Activated naive CD4-positive, alpha-beta T cell treated with anti-CD3 and anti-CD28 coated beads, Interleukin-2, amount 50 U/mL, for 72 hours (primary cell): ENCODE measurements around the gene APBB2. TPM values are rescaled to one million over a fixed set of nuclear protein-coding genes. Genes with fewer than 3 reads are reported as not detected.
A peak's percentile ranks its signal among the peaks of the same experiment; 100 is the strongest.

Experiments used
- ATAC-seq, 2 donors: fragments of 150-1000 bp; cut with Tn5 transposase; 2 replicates each; pipeline ENCODE4 v1.10.0; 2021; ENCODE audit warnings: mild to moderate bottlenecking in 2 of 2, moderate library complexity in 2 of 2
- DNase-seq, 2 donors: peaks; one replicate each; pipeline ENCODE4 v3.0.0; 2021 to 2022; ENCODE audit warnings: low spot score in 2 of 2
- H3K27ac Mint-ChIP-seq, 2 donors: one replicate each; pipeline ENCODE4 v1.8.0; 2022; ENCODE audit warnings: mild to moderate bottlenecking in 2 of 2, mixed read lengths in 2 of 2
- H3K36me3 Mint-ChIP-seq, 2 donors: one replicate each; pipeline ENCODE4 v1.8.0; 2022; ENCODE audit warnings: mixed read lengths in 2 of 2
- H3K9me3 Mint-ChIP-seq, 2 donors: one replicate each; pipeline ENCODE4 v1.8.0; 2022; ENCODE audit warnings: mixed read lengths in 2 of 2
- total RNA-seq, 2 donors: library from RNA; stranded (reverse); gene quantifications; one replicate each; pipeline ENCODE4 v1.2.3, GENCODE V29; 2022

Gene APBB2
- total RNA-seq, 2 donors from 2014 or later, result 1.6 to 6.1 TPM

- H3K27ac Mint-ChIP-seq, result no peak overlapping the region
- no peaks in the 10 kb centered on the region for H3K36me3 Mint-ChIP-seq
- no peaks in the 10 kb centered on the region for H3K9me3 Mint-ChIP-seq
- no peak for DNase-seq
- ATAC-seq, result no peak
Observed at GRCh38 chr4:40952672-40953071, 261.7 kb downstream of the APBB2 start.

- Mint-ChIP-seq H3K27ac (no peak overlapping the region), H3K36me3 (no peaks in the 10 kb centered on the region), H3K9me3 (no peaks in the 10 kb centered on the region)
- DNase-seq, result no peak
- ATAC-seq, result no peak
Observed at GRCh38 chr4:40952217-40952616, 262.1 kb downstream of the APBB2 start.

- H3K9me3 Mint-ChIP-seq, result no peaks in the 10 kb centered on the region
- no peak overlapping the region for H3K27ac Mint-ChIP-seq
- ATAC-seq, result no peak
- H3K36me3 Mint-ChIP-seq, result no peaks in the 10 kb centered on the region
- DNase-seq, result no peak
Observed at GRCh38 chr4:40951026-40951425, 263.3 kb downstream of the APBB2 start.

GRCh38 chr4:40949358-40950100 is 264.8 kb downstream of the APBB2 start:
- ATAC-seq, result no peak
- H3K36me3 Mint-ChIP-seq, result no peaks in the 10 kb centered on the region
- DNase-seq, result no peak
- no peaks in the 10 kb centered on the region for H3K9me3 Mint-ChIP-seq
- H3K27ac Mint-ChIP-seq, result no peak overlapping the region

GRCh38 chr4:40948014-40948413 is 266.3 kb downstream of the APBB2 start:
- Mint-ChIP-seq H3K36me3 (no peaks in the 10 kb centered on the region), H3K9me3 (no peaks in the 10 kb centered on the region), H3K27ac (no peak overlapping the region)
- ATAC-seq (no peak), DNase-seq (no peak)

GRCh38 chr4:40946652-40947051 is 267.7 kb downstream of the APBB2 start:
- H3K9me3 Mint-ChIP-seq, result no peaks in the 10 kb centered on the region
- no peaks in the 10 kb centered on the region for H3K36me3 Mint-ChIP-seq
- H3K27ac Mint-ChIP-seq, result no peak overlapping the region
- ATAC-seq, result no peak
- no peak for DNase-seq

GRCh38 chr4:40940756-40941155 is 273.6 kb downstream of the APBB2 start:
- ATAC-seq, result no peak
- no peak for DNase-seq
- no peak overlapping the region for H3K27ac Mint-ChIP-seq
- no peaks in the 10 kb centered on the region for H3K9me3 Mint-ChIP-seq
- no peaks in the 10 kb centered on the region for H3K36me3 Mint-ChIP-seq

GRCh38 chr4:40940317-40940741 is 274.0 kb downstream of the APBB2 start:
- ATAC-seq, result no peak

GRCh38 chr4:40939856-40940255 is 274.5 kb downstream of the APBB2 start:
- no peak for ATAC-seq
- no peak overlapping the region for H3K27ac Mint-ChIP-seq
- H3K36me3 Mint-ChIP-seq, result no peaks in the 10 kb centered on the region
- no peak for DNase-seq
- H3K9me3 Mint-ChIP-seq, result no peaks in the 10 kb centered on the region

More at GRCh38 chr4:40940317-40940741, 274.0 kb downstream of the APBB2 start:
- no peak overlapping the region for H3K27ac Mint-ChIP-seq
- no peaks in the 10 kb centered on the region for H3K36me3 Mint-ChIP-seq
- no peak for DNase-seq
- no peaks in the 10 kb centered on the region for H3K9me3 Mint-ChIP-seq

GRCh38 chr4:40938337-40938736 is 276.0 kb downstream of the APBB2 start:
- ATAC-seq (no peak), DNase-seq (no peak)
- H3K27ac Mint-ChIP-seq, result no peak overlapping the region
- H3K9me3 Mint-ChIP-seq, result no peaks in the 10 kb centered on the region
- no peaks in the 10 kb centered on the region for H3K36me3 Mint-ChIP-seq

- Mint-ChIP-seq H3K27ac (no peak overlapping the region), H3K9me3 (no peaks in the 10 kb centered on the region), H3K36me3 (no peaks in the 10 kb centered on the region)
- DNase-seq, result no peak
- ATAC-seq, result no peak
Observed at GRCh38 chr4:40937140-40937725, 277.1 kb downstream of the APBB2 start.

- DNase-seq (no peak), ATAC-seq (no peak)
- H3K36me3 Mint-ChIP-seq, result no peaks in the 10 kb centered on the region
- H3K9me3 Mint-ChIP-seq, result no peaks in the 10 kb centered on the region
- no peak overlapping the region for H3K27ac Mint-ChIP-seq
Observed at GRCh38 chr4:40934676-40935075, 279.7 kb downstream of the APBB2 start.

- Mint-ChIP-seq H3K36me3 (no peaks in the 10 kb centered on the region), H3K27ac (no peak overlapping the region), H3K9me3 (no peaks in the 10 kb centered on the region)
- ATAC-seq, result no peak
- DNase-seq, result no peak
Observed at GRCh38 chr4:40933272-40934053, 280.9 kb downstream of the APBB2 start.

- DNase-seq (no peak), ATAC-seq (no peak)
- Mint-ChIP-seq H3K9me3 (no peaks in the 10 kb centered on the region), H3K27ac (no peak overlapping the region), H3K36me3 (no peaks in the 10 kb centered on the region)
Observed at GRCh38 chr4:40931841-40932240, 282.5 kb downstream of the APBB2 start.

- Mint-ChIP-seq H3K27ac (no peak overlapping the region), H3K9me3 (no peaks in the 10 kb centered on the region), H3K36me3 (no peaks in the 10 kb centered on the region)
- DNase-seq (no peak), ATAC-seq (no peak)
Observed at GRCh38 chr4:40931238-40931637, 283.1 kb downstream of the APBB2 start.

- peak in 1 of 2 donors; percentile 39 for ATAC-seq
- no peaks in the 10 kb centered on the region for H3K9me3 Mint-ChIP-seq
- H3K36me3 Mint-ChIP-seq, result peaks cover 0 to 6% of the 10 kb centered on the region in 2 donors
- no peak overlapping the region for H3K27ac Mint-ChIP-seq
- no peak for DNase-seq
Observed at GRCh38 chr4:40927074-40927473, 287.3 kb downstream of the APBB2 start.

- Mint-ChIP-seq H3K36me3 (peaks cover 0 to 13% of the 10 kb centered on the region in 2 donors), H3K9me3 (peaks cover 3 to 6% of the 10 kb centered on the region in 2 donors), H3K27ac (no peak overlapping the region)
- ATAC-seq (no peak), DNase-seq (no peak)
Observed at GRCh38 chr4:40924793-40925117, 289.6 kb downstream of the APBB2 start.
